ENCODE data around the gene LACTB.

Gene LACTB

GRCh38 chr15:63133786-63134185 is 12.1 kb downstream of the LACTB start:
- no peak for DNase-seq (ENCODE audit: low read depth)
- TF ChIP-seq, protein P1, sequence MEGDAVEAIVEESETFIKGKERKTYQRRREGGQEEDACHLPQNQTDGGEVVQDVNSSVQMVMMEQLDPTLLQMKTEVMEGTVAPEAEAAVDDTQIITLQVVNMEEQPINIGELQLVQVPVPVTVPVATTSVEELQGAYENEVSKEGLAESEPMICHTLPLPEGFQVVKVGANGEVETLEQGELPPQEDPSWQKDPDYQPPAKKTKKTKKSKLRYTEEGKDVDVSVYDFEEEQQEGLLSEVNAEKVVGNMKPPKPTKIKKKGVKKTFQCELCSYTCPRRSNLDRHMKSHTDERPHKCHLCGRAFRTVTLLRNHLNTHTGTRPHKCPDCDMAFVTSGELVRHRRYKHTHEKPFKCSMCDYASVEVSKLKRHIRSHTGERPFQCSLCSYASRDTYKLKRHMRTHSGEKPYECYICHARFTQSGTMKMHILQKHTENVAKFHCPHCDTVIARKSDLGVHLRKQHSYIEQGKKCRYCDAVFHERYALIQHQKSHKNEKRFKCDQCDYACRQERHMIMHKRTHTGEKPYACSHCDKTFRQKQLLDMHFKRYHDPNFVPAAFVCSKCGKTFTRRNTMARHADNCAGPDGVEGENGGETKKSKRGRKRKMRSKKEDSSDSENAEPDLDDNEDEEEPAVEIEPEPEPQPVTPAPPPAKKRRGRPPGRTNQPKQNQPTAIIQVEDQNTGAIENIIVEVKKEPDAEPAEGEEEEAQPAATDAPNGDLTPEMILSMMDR (IDR thresholded peaks at IDR 0.05; ENCODE audit: low read depth, low read length, missing control alignments) = no peak
- no peak overlapping the region for H3K4me3 ChIP-seq (ENCODE audit: low read depth, low read length)

- TF ChIP-seq, protein P1 (IDR thresholded peaks at IDR 0.05; ENCODE audit: low read depth, low read length, missing control alignments) = no peak
- DNase-seq (ENCODE audit: low read depth) = no peak
- H3K4me3 ChIP-seq (ENCODE audit: low read depth, low read length) = no peak overlapping the region
Observed at GRCh38 chr15:63134245-63134985, 12.8 kb downstream of the LACTB start.

- TF ChIP-seq, protein P1 (IDR thresholded peaks at IDR 0.05; ENCODE audit: low read depth, low read length, missing control alignments) = no peak
- DNase-seq (ENCODE audit: low read depth) = no peak
Observed at GRCh38 chr15:63135281-63135680, 13.6 kb downstream of the LACTB start.

GRCh38 chr15:63135804-63136203 is 14.1 kb downstream of the LACTB start:
- DNase-seq (ENCODE audit: low read depth) = no peak

More at GRCh38 chr15:63135281-63135680, 13.6 kb downstream of the LACTB start:
- H3K4me3 ChIP-seq (ENCODE audit: low read depth, low read length) = no peak overlapping the region

GRCh38 chr15:63136742-63137141 is 15.1 kb downstream of the LACTB start:
- DNase-seq (ENCODE audit: low read depth) = no peak
- TF ChIP-seq, protein P1 (IDR thresholded peaks at IDR 0.05; ENCODE audit: low read depth, low read length, missing control alignments) = no peak
- H3K4me3 ChIP-seq (ENCODE audit: low read depth, low read length) = no peak overlapping the region

More at GRCh38 chr15:63135804-63136203, 14.1 kb downstream of the LACTB start:
- TF ChIP-seq, protein P1 (IDR thresholded peaks at IDR 0.05; ENCODE audit: low read depth, low read length, missing control alignments) = no peak
- no peak overlapping the region for H3K4me3 ChIP-seq (ENCODE audit: low read depth, low read length)

- no peak for DNase-seq (ENCODE audit: low read depth)
- H3K4me3 ChIP-seq (ENCODE audit: low read depth, low read length) = no peak overlapping the region
- TF ChIP-seq, protein P1 (IDR thresholded peaks at IDR 0.05; ENCODE audit: low read depth, low read length, missing control alignments) = no peak
Observed at GRCh38 chr15:63140936-63141335, 19.3 kb downstream of the LACTB start.

- no peak for DNase-seq (ENCODE audit: low read depth)
- no peak overlapping the region for H3K4me3 ChIP-seq (ENCODE audit: low read depth, low read length)
- TF ChIP-seq, protein P1 (IDR thresholded peaks at IDR 0.05; ENCODE audit: low read depth, low read length, missing control alignments) = no peak
Observed at GRCh38 chr15:63145426-63145825, 23.8 kb downstream of the LACTB start.

Data from GM12864 (cell line).